Tibial nerve (tissue), 4 donors: ENCODE measurements around the gene WDR75. TPM values are rescaled to one million over a fixed set of nuclear protein-coding genes. Genes with fewer than 3 reads are reported as not detected.
A peak's percentile ranks its signal among the peaks of the same experiment; 100 is the strongest.

Source experiments
- DNase-seq, 2 donors: peaks; one replicate each; pipeline ENCODE4 v3.0.0-alpha.2; 2019; ENCODE audit warnings: low spot score in 2 of 2
- H3K27ac ChIP-seq, 4 donors: fragments of 200-600 bp; sonication (generic) in 3 of 4; one replicate each; pipeline ENCODE4 v1.5.1; 2017 to 2019; ENCODE audit warnings: mild to moderate bottlenecking in 1 of 4
- H3K27me3 ChIP-seq, 2 donors: fragments of 200-600 bp; sonication (generic) in 1 of 2; one replicate each; pipeline versions ENCODE4 v1.5.1 to v1.6.0; 2017 to 2019
- H3K36me3 ChIP-seq, 3 donors: fragments of 200-600 bp; sonication (generic); one replicate each; pipeline ENCODE4 v1.5.1; 2018 to 2019
- H3K4me1 ChIP-seq, 4 donors: fragments of 200-600 bp; sonication (generic) in 3 of 4; one replicate each; pipeline ENCODE4 v1.5.1; 2017 to 2019
- H3K4me3 ChIP-seq, 4 donors: fragments of 200-600 bp; sonication (generic) in 3 of 4; one replicate each; pipeline ENCODE4 v1.5.1; 2017 to 2019; ENCODE audit warnings: mild to moderate bottlenecking in 1 of 4, moderate library complexity in 1 of 4
- H3K9me3 ChIP-seq, 4 donors: fragments of 200-600 bp; sonication (generic) in 3 of 4; one replicate each; pipeline ENCODE4 v1.5.1; 2017 to 2019
- EP300 ChIP-seq, 2 donors: sonication (generic); formaldehyde crosslinking; IDR thresholded peaks; one replicate each; pipeline ENCODE4 v1.6.1; 2017; ENCODE audit warnings: antibody characterized with exemption in 2 of 2, mild to moderate bottlenecking in 1 of 2
- POLR2A ChIP-seq, 2 donors: fragments of 450-650 bp; IDR thresholded peaks; one replicate each; pipeline ENCODE4 v1.6.1; 2017; ENCODE audit warnings: antibody characterized with exemption in 2 of 2, mild to moderate bottlenecking in 2 of 2, moderate library complexity in 2 of 2
- WGBS, 2 donors: methylation state at CpG; one replicate each; pipeline ENCODE4 v1.1.5; 2018; 5-methylcytosine and 5-hydroxymethylcytosine counted together
- total RNA-seq, 4 donors: library from RNA; depleted of rRNA; stranded (reverse); fragments of >200 nt; gene quantifications; one replicate each; pipeline ENCODE4 v1.1.0, GENCODE V29; 2016
- TF ChIP-seq, protein P1 (sequence below), 5 experiments: fragments of 200-600 bp in 3 of 5; fragments of 450-650 bp in 2 of 5; sonication (generic) in 3 of 5; IDR thresholded peaks; one replicate each; pipeline ENCODE4 v1.5.1; 2016 to 2019; ENCODE audit warnings: antibody characterized with exemption in 5 of 5, mild to moderate bottlenecking in 3 of 5, moderate library complexity in 2 of 5

Gene WDR75
- total RNA-seq, 4 donors from 2014 or later: 24.1 to 46.0 (median 37.5) TPM

DNA sequence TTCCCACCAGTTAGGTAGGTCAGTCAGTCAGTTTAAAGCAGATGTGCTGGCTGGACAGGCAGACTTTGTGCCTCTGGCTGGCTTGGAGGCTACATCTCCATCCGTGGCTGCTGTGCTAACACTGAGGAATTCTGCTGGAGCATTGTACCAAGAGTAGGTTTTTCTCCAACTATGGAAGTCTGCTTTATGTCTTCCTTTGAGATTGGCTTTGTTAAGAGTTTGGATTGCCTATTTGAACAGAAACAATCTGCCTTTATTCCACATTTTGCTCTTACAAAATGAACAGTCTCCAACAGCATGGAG, 46.7 kb downstream of the WDR75 start:
- H3K9me3 ChIP-seq: no peaks in the 10 kb centered on the region
- no peaks in the 10 kb centered on the region for H3K27me3 ChIP-seq
- no peaks in the 10 kb centered on the region for H3K36me3 ChIP-seq
- H3K4me3 ChIP-seq: no peak overlapping the region
- no peak for DNase-seq
- H3K27ac ChIP-seq: no peak overlapping the region
- TF ChIP-seq, protein P1, sequence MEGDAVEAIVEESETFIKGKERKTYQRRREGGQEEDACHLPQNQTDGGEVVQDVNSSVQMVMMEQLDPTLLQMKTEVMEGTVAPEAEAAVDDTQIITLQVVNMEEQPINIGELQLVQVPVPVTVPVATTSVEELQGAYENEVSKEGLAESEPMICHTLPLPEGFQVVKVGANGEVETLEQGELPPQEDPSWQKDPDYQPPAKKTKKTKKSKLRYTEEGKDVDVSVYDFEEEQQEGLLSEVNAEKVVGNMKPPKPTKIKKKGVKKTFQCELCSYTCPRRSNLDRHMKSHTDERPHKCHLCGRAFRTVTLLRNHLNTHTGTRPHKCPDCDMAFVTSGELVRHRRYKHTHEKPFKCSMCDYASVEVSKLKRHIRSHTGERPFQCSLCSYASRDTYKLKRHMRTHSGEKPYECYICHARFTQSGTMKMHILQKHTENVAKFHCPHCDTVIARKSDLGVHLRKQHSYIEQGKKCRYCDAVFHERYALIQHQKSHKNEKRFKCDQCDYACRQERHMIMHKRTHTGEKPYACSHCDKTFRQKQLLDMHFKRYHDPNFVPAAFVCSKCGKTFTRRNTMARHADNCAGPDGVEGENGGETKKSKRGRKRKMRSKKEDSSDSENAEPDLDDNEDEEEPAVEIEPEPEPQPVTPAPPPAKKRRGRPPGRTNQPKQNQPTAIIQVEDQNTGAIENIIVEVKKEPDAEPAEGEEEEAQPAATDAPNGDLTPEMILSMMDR (IDR thresholded peaks at IDR 0.05): no peak
- TF ChIP-seq POLR2A (IDR thresholded peaks at IDR 0.05) (no peak), EP300 (IDR thresholded peaks at IDR 0.05) (no peak)
- H3K4me1 ChIP-seq: no peaks in the 10 kb centered on the region
- WGBS, 2 donors: 32 to 38% methylated on average over 1 of the region's 1 CpG

DNA sequence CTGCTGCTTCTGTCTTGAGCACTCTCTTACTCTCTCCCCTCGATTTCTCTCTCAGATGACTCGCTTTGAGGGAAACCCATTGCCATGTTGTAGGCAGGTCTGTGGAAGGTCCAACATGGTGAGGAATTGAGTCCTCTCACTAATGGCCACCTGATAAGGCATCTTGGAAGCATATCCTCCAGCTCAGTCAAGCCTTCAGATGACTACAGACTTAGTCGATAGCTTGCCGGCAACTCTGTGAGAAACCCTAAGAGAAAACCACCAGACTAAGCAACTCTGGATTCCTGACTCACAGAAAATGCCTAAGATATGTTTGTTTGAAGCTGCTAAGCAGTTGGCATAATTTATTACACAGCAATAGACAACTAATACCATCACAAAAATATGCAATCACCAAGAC, 51.2 kb downstream of the WDR75 start:
- Histone ChIP-seq H3K9me3 (no peaks in the 10 kb centered on the region), H3K4me1 (no peaks in the 10 kb centered on the region), H3K4me3 (no peak overlapping the region), H3K27ac (no peak overlapping the region), H3K27me3 (no peaks in the 10 kb centered on the region), H3K36me3 (no peaks in the 10 kb centered on the region)
- no peak for DNase-seq
- no peak for TF ChIP-seq EP300 (IDR thresholded peaks at IDR 0.05)
- TF ChIP-seq, protein P1 (IDR thresholded peaks at IDR 0.05): no peak
- no peak for TF ChIP-seq POLR2A (IDR thresholded peaks at IDR 0.05)
- WGBS, 2 donors: 82 to 89% methylated on average over 4 of the region's 4 CpGs

GRCh38 chr2:189498205-189498604, 56.9 kb downstream of the WDR75 start:
- H3K27me3 ChIP-seq: no peaks in the 10 kb centered on the region
- H3K9me3 ChIP-seq: no peaks in the 10 kb centered on the region
- TF ChIP-seq POLR2A (IDR thresholded peaks at IDR 0.05) (no peak), EP300 (IDR thresholded peaks at IDR 0.05) (no peak)
- TF ChIP-seq, protein P1 (IDR thresholded peaks at IDR 0.05): peak in 2 of 5 experiments; percentile 7 to 8
- H3K4me1 ChIP-seq: no peaks in the 10 kb centered on the region
- no peak overlapping the region for H3K27ac ChIP-seq
- no peaks in the 10 kb centered on the region for H3K36me3 ChIP-seq
- no peak overlapping the region for H3K4me3 ChIP-seq
- DNase-seq: no peak
- 86 to 87% methylated on average over 5 of the region's 5 CpGs for WGBS, 2 donors

GRCh38 chr2:189499137-189499536, 57.9 kb downstream of the WDR75 start:
- no peaks in the 10 kb centered on the region for H3K36me3 ChIP-seq
- TF ChIP-seq EP300 (IDR thresholded peaks at IDR 0.05) (no peak), POLR2A (IDR thresholded peaks at IDR 0.05) (no peak)
- TF ChIP-seq, protein P1 (IDR thresholded peaks at IDR 0.05): no peak
- no peak for DNase-seq
- H3K27ac ChIP-seq: no peak overlapping the region
- WGBS, 2 donors: 85 to 93% methylated on average over 1 of the region's 1 CpG
- H3K4me1 ChIP-seq: no peaks in the 10 kb centered on the region
- no peak overlapping the region for H3K4me3 ChIP-seq
- H3K27me3 ChIP-seq: no peaks in the 10 kb centered on the region
- no peaks in the 10 kb centered on the region for H3K9me3 ChIP-seq

GRCh38 chr2:189500456-189501160, 59.3 kb downstream of the WDR75 start:
- 50 to 69% methylated on average over 6 of the region's 6 CpGs for WGBS, 2 donors
- no peaks in the 10 kb centered on the region for H3K27me3 ChIP-seq
- DNase-seq: no peak
- no peak overlapping the region for H3K27ac ChIP-seq
- no peaks in the 10 kb centered on the region for H3K4me1 ChIP-seq
- H3K9me3 ChIP-seq: no peaks in the 10 kb centered on the region
- no peak for TF ChIP-seq EP300 (IDR thresholded peaks at IDR 0.05)
- TF ChIP-seq POLR2A (IDR thresholded peaks at IDR 0.05): no peak
- TF ChIP-seq, protein P1 (IDR thresholded peaks at IDR 0.05): no peak
- no peak overlapping the region for H3K4me3 ChIP-seq
- no peaks in the 10 kb centered on the region for H3K36me3 ChIP-seq
